Activated CD8-positive, alpha-beta T cell treated with anti-CD3 and anti-CD28 coated beads for 36 hours (primary cell): ENCODE data around the gene NUMA1. TPM values are rescaled to one million over a fixed set of nuclear protein-coding genes. Genes with fewer than 3 reads are reported as not detected.

Experiments
- ATAC-seq: fragments of 200-7000 bp; cut with Tn5 transposase; one replicate; pipeline ENCODE4 v1.10.0; 2021; ENCODE audit warnings: mild to moderate bottlenecking, moderate library complexity
- CTCF ChIA-PET: fragments of 350-600 bp; sonication (Branson Sonifier 250); formaldehyde crosslinking; loops from one replicate; lab custom pipeline; 2021; ENCODE audit warnings: antibody characterized with exemption; lab: Charles Lee
- POLR2A ChIA-PET: fragments of 350-600 bp; sonication (Branson Sonifier 250); formaldehyde crosslinking; loops from one replicate; lab custom pipeline; 2021; ENCODE audit warnings: antibody characterized with exemption; lab: Charles Lee
- DNase-seq: peaks from one replicate; pipeline ENCODE4 v3.0.0-alpha.2; 2020
- H3K27ac Mint-ChIP-seq: one replicate; pipeline ENCODE4 v1.8.0; 2021; ENCODE audit warnings: mild to moderate bottlenecking, mixed read lengths
- H3K27me3 Mint-ChIP-seq: one replicate; pipeline ENCODE4 v1.8.0; 2021; ENCODE audit warnings: mixed read lengths
- H3K36me3 Mint-ChIP-seq: one replicate; pipeline ENCODE4 v1.8.0; 2021; ENCODE audit warnings: low read depth, mixed read lengths
- H3K4me1 Mint-ChIP-seq: one replicate; pipeline ENCODE4 v1.8.0; 2021; ENCODE audit warnings: low read depth, mixed read lengths
- H3K4me3 Mint-ChIP-seq: one replicate; pipeline ENCODE4 v1.8.0; 2021; ENCODE audit warnings: mild to moderate bottlenecking, moderate library complexity, mixed read lengths
- H3K9me3 Mint-ChIP-seq: one replicate; pipeline ENCODE4 v1.8.0; 2021; ENCODE audit warnings: mixed read lengths
- intact Hi-C: fragments of 100-400 bp; cut with micrococcal nuclease; formaldehyde crosslinking; loops from one replicate; pipeline ENCODE4 v1.10.0; 2022
- total RNA-seq, 2 experiments: library from RNA; stranded (reverse); gene quantifications; one replicate each; pipeline ENCODE4 v1.2.3, GENCODE V29; 2021
- TF ChIP-seq, protein P1 (sequence below): fragments of 200-600 bp; IDR thresholded peaks from one replicate; pipeline ENCODE4 v1.8.0; 2022; ENCODE audit warnings: antibody characterized with exemption, mild to moderate bottlenecking

NUMA1 gene
- total RNA-seq, result 100 to 1,000 TPM; 165 to 169 TPM

DNA sequence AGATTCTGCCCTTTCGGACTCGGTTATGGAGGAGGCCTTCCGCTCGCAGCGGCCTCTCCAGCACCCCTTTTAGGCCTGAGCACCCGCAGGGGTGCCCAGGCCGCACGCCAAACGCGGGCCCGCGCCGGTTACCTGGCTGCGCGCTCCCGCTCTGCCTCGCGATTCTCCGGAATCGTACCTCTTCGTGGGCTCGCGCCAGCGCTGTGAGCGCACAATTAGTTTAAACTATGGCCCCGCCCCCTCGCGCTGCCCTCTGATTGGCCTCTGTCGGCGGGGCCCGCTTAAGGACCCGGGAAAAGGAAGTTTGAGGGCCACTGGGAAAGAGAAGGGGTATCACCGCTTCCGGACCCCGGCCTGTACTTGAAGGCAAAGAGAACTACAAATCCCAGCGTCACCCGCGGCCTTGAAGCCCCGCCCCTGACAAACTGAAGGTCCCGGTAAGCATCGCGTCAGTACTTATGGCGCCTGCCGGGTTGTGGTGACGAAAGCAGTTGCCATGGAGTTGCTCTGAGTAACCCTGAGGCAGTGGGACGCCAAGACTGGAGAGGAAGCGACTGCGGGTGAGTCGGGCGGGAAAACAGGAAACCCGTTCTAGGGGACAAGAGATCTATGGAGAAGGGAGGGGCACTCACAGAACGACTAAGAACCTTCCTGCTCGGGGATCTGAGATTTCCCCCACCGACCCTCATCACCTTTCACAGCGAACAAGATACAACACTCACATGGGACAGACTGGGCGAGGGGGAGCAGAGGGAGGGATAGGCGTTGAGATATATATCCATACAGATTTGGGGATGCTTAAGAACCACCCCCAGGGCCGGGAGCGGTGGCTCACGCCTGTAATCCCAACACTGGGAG is at the start of gene NUMA1, which contains the start of gene LRRC51:
Gene NUMA1 (minus strand): TSS at position 217 of the 858 bp plus-strand sequence. CDS start 44,599 bp downstream, outside the sequence.
Gene LRRC51 (plus strand): TSS at position 525 of the 858 bp plus-strand sequence. CDS start 8,234 bp downstream, outside the sequence.
- H3K9me3 Mint-ChIP-seq, result no peaks in the 10 kb centered on the region
- ATAC-seq, result peak; percentile 93
- H3K4me3 Mint-ChIP-seq, result peak within 1 kb of the TSS; percentile 99
- H3K27ac Mint-ChIP-seq, result peak within 1 kb of the TSS; percentile 99
- DNase-seq, result peak; percentile 100
- H3K27me3 Mint-ChIP-seq, result no peaks in the 10 kb centered on the region
- ChIA-PET POLR2A (interaction anchor here (0.8 to 3.4 kb wide), 6 partner anchors 10 to 71 kb away, joined by 3 to 15 read pairs (median 4); no protein-coding TSS in a partner anchor), CTCF (interaction anchor here (1.0 to 2.4 kb wide), 4 partner anchors 10 to 55 kb away, joined by 6 to 26 read pairs (median 15); no protein-coding TSS in a partner anchor)
- peaks cover 19% of the 10 kb centered on the region for H3K36me3 Mint-ChIP-seq
- intact Hi-C loops, result loop anchor here (1.0 to 5.0 kb wide), 2 partner anchors 32 to 38 kb away; partner anchors contain the start of gene ANAPC15
- peaks cover 34% of the 10 kb centered on the region for H3K4me1 Mint-ChIP-seq
- TF ChIP-seq, protein P1, sequence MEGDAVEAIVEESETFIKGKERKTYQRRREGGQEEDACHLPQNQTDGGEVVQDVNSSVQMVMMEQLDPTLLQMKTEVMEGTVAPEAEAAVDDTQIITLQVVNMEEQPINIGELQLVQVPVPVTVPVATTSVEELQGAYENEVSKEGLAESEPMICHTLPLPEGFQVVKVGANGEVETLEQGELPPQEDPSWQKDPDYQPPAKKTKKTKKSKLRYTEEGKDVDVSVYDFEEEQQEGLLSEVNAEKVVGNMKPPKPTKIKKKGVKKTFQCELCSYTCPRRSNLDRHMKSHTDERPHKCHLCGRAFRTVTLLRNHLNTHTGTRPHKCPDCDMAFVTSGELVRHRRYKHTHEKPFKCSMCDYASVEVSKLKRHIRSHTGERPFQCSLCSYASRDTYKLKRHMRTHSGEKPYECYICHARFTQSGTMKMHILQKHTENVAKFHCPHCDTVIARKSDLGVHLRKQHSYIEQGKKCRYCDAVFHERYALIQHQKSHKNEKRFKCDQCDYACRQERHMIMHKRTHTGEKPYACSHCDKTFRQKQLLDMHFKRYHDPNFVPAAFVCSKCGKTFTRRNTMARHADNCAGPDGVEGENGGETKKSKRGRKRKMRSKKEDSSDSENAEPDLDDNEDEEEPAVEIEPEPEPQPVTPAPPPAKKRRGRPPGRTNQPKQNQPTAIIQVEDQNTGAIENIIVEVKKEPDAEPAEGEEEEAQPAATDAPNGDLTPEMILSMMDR, result no peak

DNA sequence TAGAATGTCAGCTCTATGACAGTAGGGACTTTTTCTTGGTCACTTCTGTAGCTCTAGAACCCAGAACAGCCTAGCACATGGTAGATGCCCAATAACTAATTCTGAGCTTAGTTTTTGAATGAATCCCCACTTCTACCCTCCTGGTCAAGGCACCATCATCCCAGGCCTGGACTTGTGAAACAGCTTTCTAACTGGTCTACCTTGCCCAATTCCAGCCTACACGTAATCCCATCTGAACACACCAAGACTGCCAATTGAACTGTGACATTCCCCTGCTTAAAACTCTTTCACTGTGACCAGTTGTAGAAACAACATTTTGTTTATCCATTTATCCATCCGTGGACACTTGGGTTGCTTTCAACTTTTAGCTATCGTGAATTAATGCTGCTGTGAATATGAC is 49.0 kb upstream of the NUMA1 start:
- Mint-ChIP-seq H3K36me3 (peaks cover 12% of the 10 kb centered on the region), H3K4me1 (no peaks in the 10 kb centered on the region), H3K9me3 (peaks cover 13% of the 10 kb centered on the region), H3K27ac (no peak overlapping the region), H3K4me3 (no peak overlapping the region), H3K27me3 (peaks cover 13% of the 10 kb centered on the region)
- TF ChIP-seq, protein P1, result no peak
- DNase-seq (no peak), ATAC-seq (no peak)
- ChIA-PET CTCF (interaction anchor here (1.1 to 2.3 kb wide), 3 partner anchors 15 to 104 kb away, joined by 3 to 11 read pairs (median 9); no protein-coding TSS in a partner anchor), POLR2A (no interaction called here)
- intact Hi-C loops, result no loop called here

DNA sequence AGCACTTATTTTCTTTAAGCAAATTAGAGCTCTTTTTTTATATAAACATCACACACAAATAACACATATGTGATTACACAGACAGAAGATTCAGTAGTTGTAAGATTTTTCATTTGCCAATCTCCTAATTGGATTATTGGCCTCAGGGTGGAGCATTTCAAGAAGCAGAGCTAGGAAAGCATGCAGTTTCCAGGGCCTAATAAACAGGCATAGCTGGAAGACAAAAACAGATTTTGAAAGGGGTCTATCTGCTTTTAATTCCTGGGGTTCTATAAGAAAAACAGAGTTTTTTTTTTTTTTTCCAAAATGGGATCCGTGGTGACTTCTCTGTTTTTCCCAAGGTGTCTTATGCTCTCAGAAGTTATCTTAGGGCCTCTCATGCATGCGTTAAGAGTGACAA is 47.6 kb upstream of the NUMA1 start:
- ATAC-seq (no peak), DNase-seq (no peak)
- Mint-ChIP-seq H3K27ac (no peak overlapping the region), H3K4me1 (no peaks in the 10 kb centered on the region), H3K27me3 (peaks cover 7% of the 10 kb centered on the region), H3K9me3 (peaks cover 13% of the 10 kb centered on the region), H3K36me3 (peaks cover 12% of the 10 kb centered on the region), H3K4me3 (no peak overlapping the region)
- intact Hi-C loops, result no loop called here
- TF ChIP-seq, protein P1, result no peak
- ChIA-PET POLR2A (interaction anchor here (0.6 kb wide), 1 partner anchor 14 kb away, joined by 4 read pairs; no protein-coding TSS in a partner anchor), CTCF (interaction anchor here (0.8 to 2.3 kb wide), 4 partner anchors 16 to 103 kb away, joined by 3 to 10 read pairs (median 6); no protein-coding TSS in a partner anchor)

DNA sequence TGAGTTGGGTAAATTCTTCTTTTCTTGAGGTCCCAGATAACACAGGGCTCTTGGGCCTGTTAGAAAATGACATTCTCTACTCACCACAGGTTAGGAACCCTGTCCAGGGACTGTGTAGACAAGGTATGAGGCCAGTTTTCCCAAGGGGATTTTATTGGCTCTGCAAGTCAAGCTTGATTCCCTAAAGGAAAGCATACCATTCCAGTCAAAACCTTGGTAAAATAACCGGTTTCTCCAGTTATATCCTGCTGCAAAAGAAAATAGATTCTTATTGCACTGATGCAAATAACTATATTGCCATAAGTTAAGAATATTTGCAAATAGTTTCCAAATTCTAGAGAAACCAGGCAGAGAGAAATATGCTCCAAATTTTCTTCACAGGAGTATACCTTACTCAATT is 45.6 kb upstream of the NUMA1 start:
- POLR2A ChIA-PET, result no interaction called here
- ATAC-seq (no peak), DNase-seq (no peak)
- Mint-ChIP-seq H3K9me3 (peaks cover 13% of the 10 kb centered on the region), H3K27me3 (peaks cover 3% of the 10 kb centered on the region), H3K4me3 (no peak overlapping the region), H3K27ac (no peak overlapping the region), H3K4me1 (no peaks in the 10 kb centered on the region), H3K36me3 (peaks cover 12% of the 10 kb centered on the region)
- intact Hi-C loops, result no loop called here
- TF ChIP-seq, protein P1, result no peak
- CTCF ChIA-PET, result interaction anchor here (1.4 to 3.1 kb wide), 3 partner anchors 18 to 101 kb away, joined by 3 to 20 read pairs (median 3); no protein-coding TSS in a partner anchor
